ENCODE results near the gene FNDC3B.

DNA sequence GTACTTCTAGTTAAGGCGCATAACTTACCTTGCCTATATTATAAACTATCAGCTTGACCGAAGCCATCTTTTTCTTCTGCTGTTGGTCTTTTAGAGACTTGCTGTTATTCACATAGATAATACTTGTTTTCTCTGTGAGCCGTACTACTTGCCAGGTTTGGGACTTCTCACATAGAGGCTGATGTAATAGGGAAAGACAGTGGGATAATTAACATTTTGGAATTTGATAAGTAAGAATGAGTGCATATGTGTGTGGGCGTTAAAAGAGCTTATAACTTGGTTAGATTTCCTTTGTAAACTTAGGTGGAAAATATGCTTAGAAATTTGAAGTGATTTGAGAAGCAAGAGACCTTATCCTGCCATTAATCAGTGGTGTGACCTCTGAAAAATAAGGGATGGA lies 47.8 kb downstream of the FNDC3B start:
- TF ChIP-seq, protein P1, sequence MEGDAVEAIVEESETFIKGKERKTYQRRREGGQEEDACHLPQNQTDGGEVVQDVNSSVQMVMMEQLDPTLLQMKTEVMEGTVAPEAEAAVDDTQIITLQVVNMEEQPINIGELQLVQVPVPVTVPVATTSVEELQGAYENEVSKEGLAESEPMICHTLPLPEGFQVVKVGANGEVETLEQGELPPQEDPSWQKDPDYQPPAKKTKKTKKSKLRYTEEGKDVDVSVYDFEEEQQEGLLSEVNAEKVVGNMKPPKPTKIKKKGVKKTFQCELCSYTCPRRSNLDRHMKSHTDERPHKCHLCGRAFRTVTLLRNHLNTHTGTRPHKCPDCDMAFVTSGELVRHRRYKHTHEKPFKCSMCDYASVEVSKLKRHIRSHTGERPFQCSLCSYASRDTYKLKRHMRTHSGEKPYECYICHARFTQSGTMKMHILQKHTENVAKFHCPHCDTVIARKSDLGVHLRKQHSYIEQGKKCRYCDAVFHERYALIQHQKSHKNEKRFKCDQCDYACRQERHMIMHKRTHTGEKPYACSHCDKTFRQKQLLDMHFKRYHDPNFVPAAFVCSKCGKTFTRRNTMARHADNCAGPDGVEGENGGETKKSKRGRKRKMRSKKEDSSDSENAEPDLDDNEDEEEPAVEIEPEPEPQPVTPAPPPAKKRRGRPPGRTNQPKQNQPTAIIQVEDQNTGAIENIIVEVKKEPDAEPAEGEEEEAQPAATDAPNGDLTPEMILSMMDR (IDR thresholded peaks at IDR 0.05) = no peak
- TF ChIP-seq ZFX (IDR thresholded peaks at IDR 0.05; ENCODE audit: borderline replicate concordance) = no peak
